K562 (cell line): ENCODE results near the gene CREG2. TPM values are rescaled to one million over a fixed set of nuclear protein-coding genes. Genes with fewer than 3 reads are reported as not detected.
A peak's percentile ranks its signal among the peaks of the same experiment; 100 is the strongest.

Source experiments
- ATAC-seq: fragments of 200-7000 bp; cut with Tn5 transposase; 3 replicates; pipeline ENCODE4 v1.9.1; 2020; ENCODE audit warnings: moderate library complexity
- BruUV-seq: library from RNA; stranded (reverse); fragments of 400-500 nt; replicated peaks from 2 replicates; lab custom pipeline; 2021; lab: Mats Ljungman, UMichigan
- CTCF ChIA-PET: fragments of 300-600 bp; formaldehyde crosslinking; extraction: SDS; loops from one replicate; lab custom pipeline; 2021; ENCODE audit warnings: low intra/inter-chr PET ratio; lab: Yijun Ruan, JAX
- POLR2A ChIA-PET: fragments of 300-600, 350-650 bp; sonication (Branson Sonifier 250); formaldehyde crosslinking; extraction: SDS; loops from one replicate; lab custom pipeline; 2021; ENCODE audit warnings: antibody characterized with exemption, inconsistent platforms; lab: Yijun Ruan, JAX
- DNase-seq, 4 experiments: peaks; one replicate each; pipeline versions ENCODE4 v3.0.0 to v3.0.0-alpha.2; 2011 to 2018; ENCODE audit warnings: low spot score in 3 of 4, mixed read lengths in 3 of 4; ENCODE audit errors: extremely low read depth in 1 of 4
- FAIRE-seq: peaks from 2 replicates; lab custom pipeline; 2011; peaks lifted over from hg19 to GRCh38; lab: Jason Lieb, UNC
- H2AFZ ChIP-seq: 2 replicates; pipeline ENCODE4 v1.6.0; 2011; ENCODE audit warnings: low read depth, low read length, control low read depth, inconsistent platforms
- H3K27ac ChIP-seq: fragments of 200-600 bp; 3 replicates; pipeline ENCODE4 v1.8.0; 2011; ENCODE audit warnings: low read depth, mild to moderate bottlenecking, control low read depth, inconsistent platforms, low read length, moderate library complexity, mixed read lengths; ENCODE audit errors: extremely low read depth
- H3K27me3 ChIP-seq, 2 experiments: fragments of 300-600 bp in 1 of 2; 2 replicates in 1 of 2; 3 replicates in 1 of 2; pipeline versions ENCODE4 v1.6.0 to v1.8.0; 2011; ENCODE audit warnings: inconsistent platforms in 2 of 2, low read length in 2 of 2, mild to moderate bottlenecking in 1 of 2, mixed read lengths in 1 of 2, moderate library complexity in 1 of 2; ENCODE audit not compliant: control insufficient read depth in 2 of 2, insufficient read depth in 2 of 2
- H3K36me3 ChIP-seq: fragments of 300-600 bp; 3 replicates; pipeline ENCODE4 v1.8.0; 2011; ENCODE audit warnings: mild to moderate bottlenecking, low read length, inconsistent platforms; ENCODE audit not compliant: control insufficient read depth, insufficient read depth
- H3K4me1 ChIP-seq, 2 experiments: fragments of 200-600 bp in 1 of 2; replicated peaks in 1 of 2; 2 replicates in 1 of 2; 3 replicates in 1 of 2; pipeline versions ENCODE4 v1.5.1 to v1.8.0; 2011; ENCODE audit warnings: inconsistent platforms in 2 of 2, low read length in 2 of 2, mild to moderate bottlenecking in 1 of 2, mixed read lengths in 1 of 2, moderate library complexity in 1 of 2; ENCODE audit not compliant: control insufficient read depth in 2 of 2, insufficient read depth in 2 of 2
- H3K4me2 ChIP-seq: 2 replicates; pipeline ENCODE4 v1.6.1; 2011; ENCODE audit warnings: low read length, control low read depth, inconsistent platforms, mixed read lengths; ENCODE audit not compliant: insufficient read depth
- H3K4me3 ChIP-seq: fragments of 200-600 bp; sonication (generic), shearing (Covaris generic); 2 replicates; pipeline ENCODE4 v1.5.1; 2016; ENCODE audit warnings: control low read depth, inconsistent platforms
- H3K79me2 ChIP-seq: fragments of 200-600 bp; 3 replicates; pipeline ENCODE4 v1.8.0; 2011; ENCODE audit warnings: low read length, inconsistent platforms; ENCODE audit not compliant: control insufficient read depth, insufficient read depth
- H3K9ac ChIP-seq, 2 experiments: 2 replicates each; pipeline versions ENCODE4 v1.6.0 to v1.6.1; 2011; ENCODE audit warnings: low read depth in 2 of 2, low read length in 2 of 2, control low read depth in 1 of 2, inconsistent platforms in 1 of 2, mild to moderate bottlenecking in 1 of 2, mixed read lengths in 1 of 2; ENCODE audit not compliant: insufficient read depth in 1 of 2
- H3K9me1 ChIP-seq: one replicate; pipeline ENCODE4 v1.6.0; 2011; ENCODE audit warnings: inconsistent platforms, mild to moderate bottlenecking, low read length, moderate library complexity; ENCODE audit not compliant: control insufficient read depth, insufficient read depth
- H3K9me3 ChIP-seq: replicated peaks from 2 replicates; pipeline ENCODE4 v1.5.1; 2011; ENCODE audit warnings: low read depth, low read length, inconsistent platforms; ENCODE audit not compliant: control insufficient read depth, insufficient read depth
- H4K20me1 ChIP-seq: replicated peaks from 2 replicates; pipeline ENCODE4 v1.6.1; 2011; ENCODE audit warnings: low read length, inconsistent platforms, mixed read lengths; ENCODE audit not compliant: control insufficient read depth, insufficient read depth
- FOSL1 ChIP-seq: fragments of 200-800 bp; sonication (Bioruptor generic); conservative IDR thresholded peaks from 2 replicates; pipeline ENCODE4 v1.6.1; 2016; ENCODE audit warnings: missing genetic modification characterization, missing compliant biosample characterization
- KDM1A ChIP-seq, 2 experiments: fragments of 450-650 bp; IDR thresholded peaks; 2 replicates each; pipeline ENCODE4 v1.6.1; 2016; ENCODE audit warnings: mild to moderate bottlenecking in 2 of 2
- NRF1 ChIP-seq, 2 experiments: fragments of 450-650 bp; IDR thresholded peaks in 1 of 2; conservative IDR thresholded peaks in 1 of 2; 2 replicates each; pipeline ENCODE4 v1.6.1; 2014; ENCODE audit warnings: mild to moderate bottlenecking in 2 of 2
- PRDM10 ChIP-seq: fragments of 450-650 bp; IDR thresholded peaks from 2 replicates; pipeline ENCODE4 v1.6.1; 2018; ENCODE audit not compliant: partially characterized antibody
- THAP12 ChIP-seq: fragments of 250-450 bp; sonication (Bioruptor Pico); IDR thresholded peaks from 2 replicates; pipeline ENCODE4 v1.9.0; 2021; ENCODE audit warnings: mild to moderate bottlenecking, inconsistent platforms
- WGBS: fragments of 100-300 bp; shearing (Covaris generic); methylation state at CpG from one replicate; pipeline ENCODE4 v1.1.6; 2016; ENCODE audit warnings: low coverage, mixed read lengths; ENCODE audit not compliant: insufficient coverage; ENCODE audit errors: missing lambda C conversion rate; 5-methylcytosine and 5-hydroxymethylcytosine counted together
- in situ Hi-C: fragments of 300-500 bp; cut with MboI; formaldehyde crosslinking; loops from 4 replicates; pipeline ENCODE4 v1.15.0; 2018; ENCODE audit warnings: inconsistent platforms, mixed read lengths
- intact Hi-C: fragments of 100-400 bp; cut with micrococcal nuclease; formaldehyde crosslinking; loops from 2 replicates; pipeline ENCODE4 v1.14.2; 2022
- polyA plus RNA-seq, 8 experiments: library from polyadenylated mRNA; depleted of rRNA in 4 of 8; stranded (reverse) in 5 of 8; unstranded in 3 of 8; fragments of >200 nt; fragmentation: Nextera tagmentation in 2 of 8; fragmentation: Illumina TruSeq in 1 of 8; extraction: Ambion mirVana in 2 of 8; extraction: Trizol in 1 of 8; gene quantifications; 2 replicates each; pipeline versions ENCODE4 v1.2.1 to v1.2.3, GENCODE V29; 2011 to 2014; ENCODE audit warnings: inconsistent platforms in 1 of 8, missing spikeins in 1 of 8
- total RNA-seq, 7 experiments: library from RNA; depleted of rRNA in 6 of 7; stranded (reverse); fragments of >200 nt in 6 of 7; fragmentation: Illumina TruSeq in 2 of 7; extraction: Trizol in 2 of 7; gene quantifications; 2 replicates each; pipeline versions ENCODE4 v1.2.1 to v1.2.3, GENCODE V29; 2011 to 2021; ENCODE audit warnings: low replicate concordance in 1 of 7

CREG2 gene
- total and polyA plus RNA-seq, 9 of the 15 experiments (the other 6 are each of a cell fraction or from before 2014, with no cell fraction given) = not detected

- TF ChIP-seq THAP12 (CRISPR knock-in tag) (no peak), NRF1 (conservative IDR thresholded peaks at IDR 0.05 in 1 of 2, IDR thresholded peaks at IDR 0.05 in 1 of 2) (no peak)
Observed at GRCh38 chr2:101361121-101361520, 26.2 kb downstream of the CREG2 start (continued).

GRCh38 chr2:101360232-101360631, 27.1 kb downstream of the CREG2 start:
- H3K4me1 ChIP-seq = no peaks in the 10 kb centered on the region
- H3K27ac ChIP-seq = no peak overlapping the region
- no peaks in the 10 kb centered on the region for H3K36me3 ChIP-seq
- ChIA-PET CTCF (no interaction called here), POLR2A (interaction anchor here (0.8 to 1.2 kb wide), 2 partner anchors 9 to 14 kb away, joined by 3 read pairs; no protein-coding TSS in a partner anchor)
- peaks cover 12 to 43% of the 10 kb centered on the region in 2 experiments for H3K27me3 ChIP-seq
- H3K9ac ChIP-seq = no peak overlapping the region
- no peaks in the 10 kb centered on the region for H3K79me2 ChIP-seq
- TF ChIP-seq FOSL1 (tag) (peak; percentile 30; the same call in 1 of the 2 replicates), PRDM10 (no peak), KDM1A (IDR thresholded peaks at IDR 0.05) (0 out of 4 replicates have a peak, but pooled peaks of 1 of the 2 experiments have one; percentile 45)
- in situ Hi-C loops = no loop called here
- H4K20me1 ChIP-seq = no peaks in the 10 kb centered on the region
- BruUV-seq = no TSS peak
- no peak for FAIRE-seq
- no peaks in the 10 kb centered on the region for H3K9me3 ChIP-seq
- no peaks in the 10 kb centered on the region for H3K9me1 ChIP-seq
- H3K4me3 ChIP-seq = no peak overlapping the region
- H3K4me2 ChIP-seq = no peak overlapping the region
- no peak overlapping the region for H2AFZ ChIP-seq
- intact Hi-C loops = no loop called here
- no peak for ATAC-seq
- DNase-seq = no peak
- 3% methylated on average over 4 of the region's 4 CpGs for WGBS
